Activated CD8-positive, alpha-beta memory T cell treated with anti-CD3 and anti-CD28 coated beads, Interleukin-2, amount 50 U/mL, for 4 hours (primary cell): ENCODE data around the gene CCDC27.
"Not testable (repeated sequence)": the region's sequence is repeated elsewhere in the genome, so short reads cannot be mapped to it uniquely, and the experiment has no call there.

ENCODE experiments used
- DNase-seq: peaks from one replicate; pipeline ENCODE4 v3.0.0-alpha.2; 2020

Gene CCDC27

GRCh38 chr1:3800795-3801194, 48.5 kb downstream of the CCDC27 start:
- not testable (repeated sequence) for DNase-seq

DNA sequence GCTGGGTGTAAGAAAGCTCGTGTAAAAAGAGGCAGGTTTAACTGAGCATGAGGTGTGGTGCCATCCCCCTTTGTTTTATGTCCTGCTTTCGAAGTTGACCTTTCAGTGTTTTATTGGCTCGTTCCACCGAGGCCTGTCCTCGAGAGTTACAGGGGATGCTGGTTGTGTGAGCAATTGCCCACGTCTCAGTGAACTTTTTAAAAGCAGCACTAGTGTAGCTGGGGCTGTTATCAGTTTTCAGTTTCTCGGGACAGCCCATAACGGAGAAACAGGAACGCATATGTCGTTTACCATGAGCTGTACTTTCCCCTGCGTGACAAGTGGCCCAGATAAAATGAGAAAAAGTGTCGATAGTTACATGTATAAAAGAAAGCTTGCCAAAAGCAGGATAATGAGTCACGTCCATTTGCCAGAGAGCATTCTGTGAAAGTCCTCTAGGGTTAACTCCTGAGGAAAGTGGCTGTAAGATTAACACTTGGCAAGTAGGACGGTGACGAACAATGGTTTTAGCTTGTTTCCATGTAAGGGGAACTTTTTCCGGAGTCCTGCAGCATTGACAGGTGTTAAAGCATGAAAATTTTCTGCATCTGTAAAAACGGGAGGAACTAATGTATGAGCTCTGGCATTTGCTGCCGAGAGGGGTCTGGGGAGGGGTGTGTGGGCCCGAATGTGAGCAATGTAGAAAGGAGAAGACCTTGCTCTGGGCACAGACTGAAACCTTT, 51.8 kb downstream of the CCDC27 start:
- DNase-seq: no peak

DNA sequence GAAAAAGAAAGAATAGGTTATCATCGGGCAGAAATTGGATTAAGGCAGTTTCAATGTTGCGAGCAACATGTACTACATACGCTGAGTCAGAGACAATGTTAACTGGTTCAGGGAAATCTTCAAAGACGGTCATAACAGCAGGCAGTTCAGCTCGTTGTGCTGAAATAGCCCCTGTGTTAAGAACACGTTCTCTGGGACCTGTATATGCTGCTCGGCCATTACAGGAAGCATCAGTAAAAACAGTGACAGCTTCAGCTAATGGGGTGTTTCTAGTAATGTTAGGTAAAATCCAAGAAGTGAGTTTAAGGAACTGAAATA, 52.3 kb downstream of the CCDC27 start:
- DNase-seq: not testable (repeated sequence)

DNA sequence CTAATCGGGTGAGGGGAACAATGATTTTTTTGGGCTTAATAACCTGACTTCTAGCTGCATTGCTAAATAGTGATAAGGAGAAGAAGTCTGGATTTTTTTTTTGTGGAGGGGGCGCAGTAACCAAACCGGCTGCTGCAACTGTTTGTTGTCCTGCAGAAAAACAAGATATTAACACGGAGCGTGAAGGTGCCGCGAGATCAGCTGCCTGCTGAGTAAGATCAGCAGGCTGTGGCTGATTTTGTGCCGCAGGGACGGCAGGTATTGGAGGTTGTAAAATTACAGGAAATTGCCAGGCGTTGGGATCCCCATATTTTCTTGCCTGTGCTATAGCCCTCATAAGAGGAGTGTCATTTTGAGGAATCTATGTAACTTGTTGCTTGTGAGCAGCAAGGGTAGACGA, 52.8 kb downstream of the CCDC27 start:
- no peak for DNase-seq

GRCh38 chr1:3807769-3808168, 55.5 kb downstream of the CCDC27 start:
- DNase-seq: no peak

DNA sequence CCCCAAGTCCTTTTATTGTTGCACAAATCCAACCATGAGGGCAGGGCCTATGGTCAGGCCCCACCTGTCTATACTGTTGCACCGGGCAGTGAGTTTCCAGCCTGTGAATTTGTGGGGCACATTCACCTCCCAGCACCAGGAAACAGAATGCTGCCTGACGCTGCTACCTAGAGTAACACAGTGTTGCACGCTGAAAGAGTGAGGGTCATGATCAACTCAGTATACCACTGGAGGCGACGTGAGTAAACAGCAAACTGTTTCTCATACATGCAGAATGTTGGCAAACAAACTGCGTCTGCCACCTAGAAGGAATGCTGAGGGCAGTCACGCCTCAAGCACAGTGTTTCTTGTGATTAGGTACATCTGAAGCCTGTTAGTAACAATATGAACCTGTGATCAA, 57.4 kb downstream of the CCDC27 start:
- DNase-seq: no peak

DNA sequence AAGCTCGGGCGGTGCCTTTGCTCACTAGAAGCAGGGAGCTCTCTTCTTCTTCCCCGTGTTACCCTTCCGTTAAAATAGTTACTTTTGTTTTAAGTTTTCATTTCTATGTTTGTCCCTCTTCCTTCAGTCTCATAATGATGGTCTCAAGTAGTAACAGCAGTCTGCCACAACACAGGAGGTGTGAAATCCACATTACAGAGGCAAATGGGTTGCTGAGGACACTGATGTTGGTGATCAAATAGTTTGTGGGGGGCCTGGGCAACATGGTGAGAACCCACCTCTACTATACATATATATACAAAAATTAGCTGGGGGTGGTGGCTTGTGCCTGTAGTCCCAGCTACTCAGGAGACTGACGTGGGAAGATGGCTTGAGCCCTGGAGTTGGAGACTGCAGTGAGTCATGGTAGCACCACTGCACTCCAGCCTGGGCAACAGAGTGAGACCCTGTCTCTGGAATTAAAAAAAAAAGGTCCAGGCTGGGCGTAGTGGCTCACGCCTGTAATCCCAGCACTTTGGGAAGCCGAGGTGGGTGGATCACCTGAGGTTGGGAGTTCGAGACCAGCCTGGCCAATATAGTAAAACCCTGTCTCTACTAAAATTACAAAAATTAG, 58.0 kb downstream of the CCDC27 start:
- DNase-seq: not testable (repeated sequence)

DNA sequence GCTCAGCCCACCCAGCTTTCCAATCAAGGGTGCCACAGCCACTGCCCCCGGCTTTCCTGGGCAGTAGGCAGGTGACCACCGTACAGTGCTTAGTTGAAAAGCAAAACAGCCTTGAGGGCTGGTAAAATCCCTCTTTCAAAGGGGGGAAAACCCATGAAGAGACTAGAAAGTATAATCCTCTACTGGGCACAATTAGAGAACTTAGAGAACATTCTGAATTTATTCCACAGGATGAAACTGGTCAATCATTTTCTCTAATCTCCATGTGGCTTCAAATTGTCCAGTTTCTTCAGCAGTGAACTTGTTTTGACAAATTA, 59.3 kb downstream of the CCDC27 start:
- no peak for DNase-seq

DNA sequence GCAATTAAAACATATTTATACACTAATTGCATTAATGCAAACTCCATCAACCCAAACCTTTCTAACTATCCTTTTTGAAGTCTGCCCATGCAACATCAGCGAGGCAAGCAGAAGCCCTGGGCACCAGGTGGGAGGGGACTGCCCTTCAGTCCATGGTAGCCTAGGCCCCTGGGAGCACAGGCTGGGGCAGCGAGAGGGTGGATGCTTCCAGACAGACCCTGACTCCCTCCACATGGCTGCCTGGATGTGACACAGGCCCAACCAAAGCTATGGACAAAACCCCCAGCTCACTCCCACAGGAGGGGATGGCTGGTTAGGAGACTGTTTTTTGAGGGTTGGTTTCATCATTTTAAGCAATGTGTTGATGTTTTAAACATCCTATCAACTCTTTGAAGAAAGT, 61.8 kb downstream of the CCDC27 start:
- DNase-seq: no peak

- DNase-seq: no peak
Observed at GRCh38 chr1:3814771-3815561, 62.7 kb downstream of the CCDC27 start.

DNA sequence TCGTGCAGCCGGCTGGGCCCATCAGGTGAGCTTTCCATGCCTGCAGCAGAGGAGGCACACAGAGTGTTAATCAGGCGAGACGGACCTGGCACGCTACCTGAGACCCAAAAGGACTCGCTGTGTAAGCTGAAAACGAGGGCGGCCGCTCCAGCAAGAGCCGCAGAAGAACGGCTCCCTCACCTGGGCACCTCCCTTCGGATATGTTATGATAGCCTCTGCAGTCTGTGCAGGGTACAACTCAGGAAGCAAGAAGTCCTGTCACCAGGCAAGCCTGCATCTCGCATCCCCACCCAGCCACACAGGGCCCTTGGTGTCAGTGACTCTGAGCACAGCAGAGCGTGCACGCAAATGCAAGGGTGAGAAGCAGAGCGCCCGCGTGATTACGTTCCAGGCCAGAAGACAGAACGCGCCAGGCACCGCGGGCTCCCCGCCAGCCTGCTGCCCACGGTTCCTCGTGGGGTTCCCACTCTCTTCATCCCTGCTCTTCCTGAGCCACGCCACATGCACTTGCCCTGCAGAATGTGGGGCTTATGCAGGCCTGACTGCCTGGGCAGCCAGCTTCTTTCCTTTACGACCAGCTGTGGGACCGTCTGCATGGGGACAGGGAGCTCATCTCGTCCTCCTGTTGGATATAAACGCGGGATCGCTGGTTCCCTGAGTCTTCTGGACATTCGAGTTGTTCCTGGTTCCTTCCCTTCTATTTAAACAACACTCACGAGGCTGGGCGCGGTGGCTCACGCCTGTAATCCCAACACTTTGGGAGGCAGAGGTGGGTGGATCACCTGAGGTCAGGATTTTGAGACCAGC, 64.3 kb downstream of the CCDC27 start:
- DNase-seq: no peak

- no peak for DNase-seq
Observed at GRCh38 chr1:3817138-3817740, 65.0 kb downstream of the CCDC27 start.

DNA sequence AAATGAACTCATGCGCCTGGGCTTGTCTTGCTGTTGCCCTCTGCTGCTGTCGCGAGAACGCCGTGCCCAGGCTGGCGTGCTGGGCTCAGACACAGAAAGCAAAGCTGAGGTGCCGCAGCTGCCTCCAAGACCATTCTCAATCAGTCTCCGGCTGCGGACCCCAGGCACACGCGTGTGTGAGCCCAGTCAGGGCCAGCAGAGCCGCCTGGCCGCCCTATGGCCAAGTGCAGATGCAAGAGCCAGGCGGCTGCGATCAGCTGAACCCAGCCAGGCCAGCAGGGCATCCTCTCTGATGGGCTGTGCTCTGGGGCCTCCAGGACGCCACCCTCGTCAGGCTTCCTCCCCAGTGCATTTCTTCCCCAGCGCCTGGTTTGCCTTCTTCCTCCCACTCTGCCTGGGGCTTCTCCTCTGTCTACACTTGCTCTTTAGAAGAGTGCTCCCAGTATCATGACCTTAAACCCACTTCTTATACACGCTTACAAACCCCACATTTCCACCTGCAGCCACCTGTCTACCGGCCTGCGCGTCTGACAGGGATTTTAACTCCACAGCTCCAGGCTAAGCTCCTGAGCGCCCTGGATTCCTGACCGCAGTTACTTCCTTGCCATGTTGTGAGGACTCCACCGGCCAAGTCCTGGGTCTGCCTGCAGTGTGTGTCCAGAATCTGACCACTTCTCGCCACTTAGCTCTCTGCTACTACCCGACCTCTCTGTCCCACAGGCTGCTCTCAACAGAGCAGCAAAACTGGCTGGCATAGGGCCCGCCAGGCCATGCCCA, 65.8 kb downstream of the CCDC27 start:
- no peak for DNase-seq

DNA sequence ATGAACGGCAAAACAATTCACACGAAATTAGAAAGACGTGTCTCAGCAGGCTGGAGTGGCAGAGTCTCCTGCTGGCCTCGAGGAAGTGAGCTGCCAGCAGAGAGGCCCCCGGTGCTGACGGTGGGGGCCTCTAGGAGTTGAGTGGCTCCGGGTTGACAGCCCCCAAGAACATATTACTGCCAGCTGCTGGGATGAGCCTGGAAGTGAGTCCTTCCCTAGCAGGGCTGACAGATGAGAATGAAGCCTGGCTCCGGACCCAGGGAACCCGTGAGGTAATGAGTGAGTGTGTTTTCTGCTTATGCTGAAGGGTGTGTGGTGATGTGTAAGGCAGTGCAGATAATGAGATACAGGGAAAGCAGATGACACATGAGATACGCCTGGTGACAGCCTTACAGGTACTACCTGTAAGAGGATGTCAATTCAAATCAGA, 67.5 kb downstream of the CCDC27 start:
- no peak for DNase-seq

- no peak for DNase-seq
Observed at GRCh38 chr1:3820316-3820715, 68.1 kb downstream of the CCDC27 start.

DNA sequence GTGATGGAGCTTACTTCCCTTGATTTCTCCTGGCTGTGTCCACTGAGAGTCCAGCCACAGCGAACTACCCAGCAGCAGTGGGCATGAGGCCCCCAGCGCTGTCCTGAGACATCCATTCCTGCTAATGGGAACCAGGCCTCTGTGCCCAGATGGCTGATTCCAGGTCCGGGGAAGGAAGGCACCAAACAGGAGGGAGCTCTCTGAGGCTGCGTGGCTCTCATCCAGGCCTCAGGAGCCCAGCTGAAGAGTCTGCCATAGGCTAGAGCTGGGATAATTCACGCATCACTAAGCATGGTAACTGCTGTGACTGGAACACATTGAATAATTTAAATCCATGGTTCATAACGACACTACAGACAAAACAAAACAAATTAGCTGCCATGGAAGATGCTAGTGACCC, 68.8 kb downstream of the CCDC27 start:
- no peak for DNase-seq
